GM12892 (cell line): ENCODE results near the gene MAML1.

Source experiments
- POLR2A ChIP-seq: IDR thresholded peaks from 2 replicates; pipeline ENCODE4 v1.6.1; 2011; ENCODE audit warnings: low read depth, low read length, control low read depth
- POLR2AphosphoS5 ChIP-seq: IDR thresholded peaks from 2 replicates; pipeline ENCODE4 v1.6.1; 2011; ENCODE audit warnings: low read depth, low read length, control low read depth

- no peak for TF ChIP-seq POLR2A
- no peak for TF ChIP-seq POLR2AphosphoS5
Measured at GRCh38 chr5:179794575-179794974, 62.0 kb downstream of the MAML1 start.
